HG03520 (cell line): ENCODE measurements around the gene HMMR.

ENCODE experiments used
- ATAC-seq: cut with Tn5 transposase; IDR thresholded peaks from one replicate; pipeline ENCODE4 v1.9.1; 2021; ENCODE audit warnings: mild to moderate bottlenecking, moderate library complexity; ENCODE audit not compliant: unreplicated experiment

The HMMR gene

GRCh38 chr5:163458778-163459385 lies 1.6 kb upstream of the HMMR start:
- no peak for ATAC-seq

GRCh38 chr5:163459462-163459818 lies 992 bp upstream of the HMMR start:
- ATAC-seq = peak; percentile 1

GRCh38 chr5:163459819-163460561 lies 442 bp upstream of the HMMR start, which contains the start of gene NUDCD2:
Gene NUDCD2, minus strand, starts transcription at chr5:163460102. Its CDS starts 52 bp downstream, at chr5:163460050.
- ATAC-seq = peak; percentile 78

- no peak for ATAC-seq
Measured at GRCh38 chr5:163463063-163463435, 2.6 kb downstream of the HMMR start.

- ATAC-seq = no peak
Measured at GRCh38 chr5:163467682-163468081, 7.2 kb downstream of the HMMR start.

GRCh38 chr5:163473635-163474243 lies 13.3 kb downstream of the HMMR start:
- no peak for ATAC-seq

- no peak for ATAC-seq
Measured at GRCh38 chr5:163475411-163475810, 15.0 kb downstream of the HMMR start.

GRCh38 chr5:163478126-163478981 lies 17.9 kb downstream of the HMMR start:
- no peak for ATAC-seq

- ATAC-seq = no peak
Measured at GRCh38 chr5:163478982-163479271, 18.5 kb downstream of the HMMR start.

- ATAC-seq = no peak
Measured at GRCh38 chr5:163489055-163489744, 28.8 kb downstream of the HMMR start.

GRCh38 chr5:163489745-163490075 lies 29.3 kb downstream of the HMMR start:
- ATAC-seq = no peak

- no peak for ATAC-seq
Measured at GRCh38 chr5:163496286-163496685, 35.9 kb downstream of the HMMR start.

GRCh38 chr5:163497315-163497714 lies 36.9 kb downstream of the HMMR start:
- ATAC-seq = no peak

- ATAC-seq = no peak
Measured at GRCh38 chr5:163498886-163499285, 38.5 kb downstream of the HMMR start.

GRCh38 chr5:163502521-163502920 lies 42.1 kb downstream of the HMMR start:
- ATAC-seq = no peak

GRCh38 chr5:163503106-163504078 lies 43.0 kb downstream of the HMMR start:
- ATAC-seq = no peak

GRCh38 chr5:163504079-163504931 lies 43.9 kb downstream of the HMMR start:
- no peak for ATAC-seq

GRCh38 chr5:163505049-163505367 lies 44.6 kb downstream of the HMMR start:
- no peak for ATAC-seq
